Keratinocyte (primary cell): ENCODE results near the gene CDC20. TPM values are rescaled to one million over a fixed set of nuclear protein-coding genes. Genes with fewer than 3 reads are reported as not detected.

Source experiments
- DNase-seq: peaks from one replicate; pipeline ENCODE4 v3.0.0-alpha.2; 2011; ENCODE audit warnings: low read depth, missing footprints, low spot score
- FAIRE-seq: peaks from 2 replicates; lab custom pipeline; 2011; peaks lifted over from hg19 to GRCh38; lab: Jason Lieb, UNC
- H2AFZ ChIP-seq: 2 replicates; pipeline ENCODE4 v1.6.0; 2012; ENCODE audit warnings: low read length, control low read depth, inconsistent platforms; ENCODE audit not compliant: control insufficient read depth
- H3K27ac ChIP-seq: 2 replicates; pipeline ENCODE4 v1.5.1; 2011; ENCODE audit warnings: low read length; ENCODE audit not compliant: control insufficient read depth, insufficient read depth
- H3K27me3 ChIP-seq: 3 replicates; pipeline ENCODE4 v1.6.0; 2011; ENCODE audit warnings: low read length; ENCODE audit not compliant: control insufficient read depth, insufficient read depth; ENCODE audit errors: extremely low read depth
- H3K36me3 ChIP-seq, 2 experiments: 2 replicates in 1 of 2; 3 replicates in 1 of 2; pipeline ENCODE4 v1.5.1; 2011; ENCODE audit warnings: low read length in 2 of 2, mild to moderate bottlenecking in 1 of 2; ENCODE audit not compliant: control insufficient read depth in 2 of 2, insufficient read depth in 2 of 2; ENCODE audit errors: extremely low read depth in 1 of 2
- H3K4me1 ChIP-seq: 3 replicates; pipeline ENCODE4 v1.5.1; 2011; ENCODE audit warnings: low read length; ENCODE audit not compliant: control insufficient read depth, insufficient read depth; ENCODE audit errors: extremely low read depth
- H3K4me2 ChIP-seq: 3 replicates; pipeline ENCODE4 v1.6.0; 2011; ENCODE audit warnings: low read depth, low read length; ENCODE audit not compliant: control insufficient read depth, insufficient read depth; ENCODE audit errors: extremely low read depth
- H3K4me3 ChIP-seq, 3 experiments: fragments of 200-600 bp in 1 of 3; sonication (generic) in 1 of 3; 2 replicates in 2 of 3; 3 replicates in 1 of 3; pipeline ENCODE4 v1.5.1; 2011 to 2016; ENCODE audit warnings: low read length in 3 of 3, mild to moderate bottlenecking in 3 of 3, control low read depth in 2 of 3, inconsistent platforms in 1 of 3, low read depth in 1 of 3, mixed read lengths in 1 of 3, mixed run types in 1 of 3, moderate library complexity in 1 of 3; ENCODE audit not compliant: control insufficient read depth in 2 of 3, insufficient read depth in 2 of 3; ENCODE audit errors: extremely low read depth in 1 of 3
- H3K79me2 ChIP-seq: 2 replicates; pipeline ENCODE4 v1.6.0; 2012; ENCODE audit warnings: low read length; ENCODE audit not compliant: control insufficient read depth, insufficient read depth
- H3K9ac ChIP-seq: 3 replicates; pipeline ENCODE4 v1.6.0; 2011; ENCODE audit warnings: low read length; ENCODE audit not compliant: control insufficient read depth, insufficient read depth; ENCODE audit errors: extremely low read depth
- H3K9me1 ChIP-seq: 3 replicates; pipeline ENCODE4 v1.6.0; 2011; ENCODE audit warnings: low read length; ENCODE audit not compliant: control insufficient read depth, insufficient read depth; ENCODE audit errors: extremely low read depth
- H3K9me3 ChIP-seq: 2 replicates; pipeline ENCODE4 v1.5.1; 2012; ENCODE audit warnings: low read depth, low read length; ENCODE audit not compliant: control insufficient read depth
- H4K20me1 ChIP-seq: 3 replicates; pipeline ENCODE4 v1.6.0; 2011; ENCODE audit warnings: low read length; ENCODE audit not compliant: control insufficient read depth, insufficient read depth; ENCODE audit errors: extremely low read depth
- CTCF ChIP-seq, 3 experiments: IDR thresholded peaks in 1 of 3; conservative IDR thresholded peaks in 1 of 3; optimal IDR thresholded peaks in 1 of 3; 2 replicates in 2 of 3; 3 replicates in 1 of 3; pipeline versions ENCODE3 to v1.5.1; 2011; ENCODE audit warnings: low read length in 3 of 3, mild to moderate bottlenecking in 3 of 3, moderate library complexity in 2 of 3, control low read depth in 1 of 3, inconsistent platforms in 1 of 3; ENCODE audit not compliant: insufficient read depth in 2 of 3; ENCODE audit errors: extremely low read depth in 1 of 3
- EZH2 ChIP-seq: IDR thresholded peaks from one replicate; pipeline ENCODE4 v1.6.1; 2012; ENCODE audit warnings: inconsistent platforms, mild to moderate bottlenecking, low read length, moderate library complexity
- dilution Hi-C: fragments of 300-500 bp; cut with MboI; formaldehyde crosslinking; loops from one replicate; pipeline ENCODE4 v1.7.0; 2020; ENCODE audit warnings: low sequenced_read_pairs; ENCODE audit not compliant: extremely low pct_ligation_motif_present
- polyA plus RNA-seq, 5 experiments: library from polyadenylated mRNA; depleted of rRNA in 3 of 5; stranded (reverse) in 3 of 5; stranded (forward) in 1 of 5; unstranded in 1 of 5; fragments of >200 nt; gene quantifications; 1 replicate in 1 of 5; 2 replicates in 3 of 5; 3 replicates in 1 of 5; pipeline versions ENCODE4 v1.2.1 to v1.2.3, GENCODE V29; 2011 to 2012; ENCODE audit warnings: missing spikeins in 2 of 5, low read depth in 1 of 5, low replicate concordance in 1 of 5

Gene CDC20
- polyA plus RNA-seq, 1 donor (not counting 4 experiments of a cell fraction or from before 2014, with no cell fraction given) = 84.2 TPM

DNA sequence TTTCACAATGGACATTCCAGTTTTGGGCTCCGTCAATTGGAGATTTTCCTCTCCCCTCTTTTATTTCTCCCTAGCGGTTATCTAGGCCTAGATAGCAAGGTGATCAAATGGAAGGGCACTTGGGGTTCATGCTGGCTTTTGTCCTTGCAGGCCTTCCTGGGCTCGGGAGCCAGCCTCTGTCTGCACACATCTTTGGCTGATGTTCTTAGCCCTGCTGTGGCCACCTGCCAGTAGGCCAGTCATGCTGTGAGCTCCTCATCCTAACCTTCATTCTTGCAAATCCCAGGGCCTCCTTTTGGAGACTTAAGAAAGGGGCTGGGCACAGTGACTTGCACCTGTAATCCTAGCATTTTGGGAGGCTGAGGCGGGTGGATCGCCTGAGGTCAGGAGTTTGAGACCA lies 44.5 kb upstream of the CDC20 start:
- Histone ChIP-seq H2AFZ (no peak overlapping the region), H3K36me3 (no peaks in the 10 kb centered on the region), H3K9me3 (no peaks in the 10 kb centered on the region), H3K4me3 (no peak overlapping the region), H4K20me1 (no peaks in the 10 kb centered on the region), H3K79me2 (no peaks in the 10 kb centered on the region), H3K4me1 (no peaks in the 10 kb centered on the region), H3K9ac (no peak overlapping the region), H3K27me3 (peaks cover 4% of the 10 kb centered on the region), H3K4me2 (no peak overlapping the region), H3K27ac (no peak overlapping the region), H3K9me1 (no peaks in the 10 kb centered on the region)
- DNase-seq (no peak), FAIRE-seq (no peak)
- TF ChIP-seq CTCF (optimal IDR thresholded peaks at IDR 0.05 in 1 of 3, IDR thresholded peaks at IDR 0.05 in 1 of 3, conservative IDR thresholded peaks at IDR 0.05 in 1 of 3; ENCODE audit: extremely low read depth in 1 of 3, insufficient read depth in 2 of 3, low read length in 3 of 3) (no peak), EZH2 (no peak)
- dilution Hi-C loops = no loop called here

DNA sequence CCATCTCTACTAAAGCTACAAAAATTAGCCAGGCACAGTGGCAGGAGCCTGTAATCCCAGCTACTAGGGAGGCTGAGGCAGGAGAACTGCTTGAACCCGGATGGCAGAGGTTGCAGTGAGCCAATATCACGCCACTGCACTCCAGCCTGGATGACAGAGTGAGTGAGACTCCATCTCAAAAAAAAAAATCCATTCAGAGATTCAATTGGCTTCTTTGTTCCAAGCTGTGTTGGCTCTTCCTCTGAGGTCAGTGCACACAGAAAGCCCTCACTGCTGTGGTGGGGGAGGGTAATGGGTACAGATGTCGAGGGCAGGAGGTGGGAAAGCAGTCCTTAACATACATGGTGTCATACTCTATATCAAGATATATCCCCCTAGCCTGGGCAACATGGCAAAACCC lies 43.3 kb upstream of the CDC20 start:
- no peak overlapping the region for H3K4me3 ChIP-seq
- no peaks in the 10 kb centered on the region for H3K9me3 ChIP-seq
- TF ChIP-seq EZH2 = no peak
- TF ChIP-seq CTCF (optimal IDR thresholded peaks at IDR 0.05 in 1 of 3, IDR thresholded peaks at IDR 0.05 in 1 of 3, conservative IDR thresholded peaks at IDR 0.05 in 1 of 3; ENCODE audit: extremely low read depth in 1 of 3, insufficient read depth in 2 of 3, low read length in 3 of 3) = no peak
- H3K4me1 ChIP-seq = no peaks in the 10 kb centered on the region
- H4K20me1 ChIP-seq = no peaks in the 10 kb centered on the region
- DNase-seq (no peak), FAIRE-seq (no peak)
- no peak overlapping the region for H2AFZ ChIP-seq
- H3K27me3 ChIP-seq = peaks cover 4% of the 10 kb centered on the region
- no peak overlapping the region for H3K9ac ChIP-seq
- no peak overlapping the region for H3K27ac ChIP-seq
- no peaks in the 10 kb centered on the region for H3K79me2 ChIP-seq
- no peaks in the 10 kb centered on the region for H3K9me1 ChIP-seq
- H3K36me3 ChIP-seq = no peaks in the 10 kb centered on the region
- dilution Hi-C loops = no loop called here
- H3K4me2 ChIP-seq = no peak overlapping the region
